NOMO-1 treated with DMSO at 0.1 percent for 48 hours (cell line): ENCODE measurements around the gene TRAPPC3.

Experiments
- DNase-seq: peaks from one replicate; lab custom pipeline; 2025; ENCODE audit not compliant: unreplicated experiment; lab: John Stamatoyannopoulos, UW

Gene TRAPPC3

DNA sequence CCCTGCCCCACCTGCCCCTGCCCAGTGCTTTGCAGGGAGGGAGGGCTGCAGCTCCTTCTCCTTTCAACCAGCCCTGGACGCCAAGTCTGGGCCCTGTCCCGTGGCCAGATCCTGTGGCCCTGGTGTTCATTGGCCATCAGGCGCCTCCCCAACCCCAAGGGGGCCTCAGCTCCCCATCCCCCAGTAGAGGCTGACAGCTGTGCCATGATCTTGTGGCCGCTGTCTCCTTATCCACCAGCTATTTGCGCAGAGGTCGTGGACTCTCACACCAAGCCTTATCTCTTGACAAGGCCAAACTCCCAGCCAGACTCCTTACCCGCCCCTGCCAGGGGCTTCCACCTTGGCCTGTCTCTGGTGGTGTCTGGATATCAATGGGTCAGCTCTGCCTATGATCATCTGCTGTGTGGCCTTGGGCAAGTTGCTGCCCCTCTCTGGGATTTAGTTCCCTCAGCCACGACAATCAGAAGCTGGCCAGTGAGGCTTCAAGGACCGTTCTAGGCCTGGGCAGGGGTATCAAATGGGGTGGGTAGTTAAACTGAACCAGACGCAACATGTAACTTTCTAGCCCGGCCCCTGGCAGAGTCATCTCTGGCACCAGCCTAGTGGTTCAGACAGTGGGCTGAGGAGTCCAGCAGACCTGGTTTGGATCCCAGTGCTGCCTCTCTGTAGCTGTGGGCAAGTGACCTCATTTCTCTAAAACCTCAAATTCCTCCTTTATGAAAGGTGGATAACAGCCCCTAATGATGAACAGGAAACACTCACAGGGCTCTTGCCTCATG lies 21.0 kb downstream of the TRAPPC3 start:
- DNase-seq: peak; percentile 41

- no peak for DNase-seq
Measured at GRCh38 chr1:36126797-36127500, 22.3 kb downstream of the TRAPPC3 start.

DNA sequence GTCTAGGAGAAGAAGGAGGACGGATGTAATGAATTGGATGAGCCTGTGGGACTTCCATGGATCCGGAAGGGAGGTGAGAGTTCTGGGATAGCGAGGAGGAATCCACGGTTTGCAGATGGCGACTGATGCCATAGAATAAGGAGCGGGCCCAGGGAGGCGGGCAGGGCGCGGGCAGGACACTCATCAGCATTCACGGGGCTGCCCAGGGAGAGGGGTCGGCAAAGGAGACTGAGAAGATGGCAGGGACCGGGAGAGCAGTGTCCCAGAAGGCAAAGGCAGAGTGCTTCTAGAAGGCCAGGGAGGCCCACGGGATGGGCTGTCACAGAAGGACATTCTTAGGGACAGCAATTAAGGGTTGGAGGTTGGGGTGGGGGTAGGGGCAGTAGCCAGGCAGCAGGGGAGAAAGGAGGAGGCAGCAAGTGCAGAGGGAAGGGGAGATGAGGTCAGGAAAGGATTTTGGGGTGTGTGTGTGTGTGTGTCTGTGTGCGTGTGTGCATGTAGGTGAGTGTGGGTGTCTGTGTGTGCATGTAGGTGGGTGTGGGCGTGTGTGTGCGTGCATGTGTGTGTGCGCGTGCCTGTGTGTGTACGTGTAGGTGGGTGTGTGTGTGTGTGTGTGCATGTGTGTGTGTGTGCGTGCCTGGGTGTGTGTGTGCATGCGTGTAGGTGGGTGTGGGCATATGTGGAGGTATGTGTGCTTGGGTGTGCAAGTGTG lies 23.1 kb downstream of the TRAPPC3 start:
- no peak for DNase-seq

GRCh38 chr1:36125129-36125991 lies 23.9 kb downstream of the TRAPPC3 start, which contains the start of gene COL8A2:
COL8A2 (minus strand) TSS chr1:36125222; CDS start chr1:36100242, 24,980 bp downstream.
- no peak for DNase-seq

GRCh38 chr1:36124404-36125128 lies 24.7 kb downstream of the TRAPPC3 start:
- no peak for DNase-seq

DNA sequence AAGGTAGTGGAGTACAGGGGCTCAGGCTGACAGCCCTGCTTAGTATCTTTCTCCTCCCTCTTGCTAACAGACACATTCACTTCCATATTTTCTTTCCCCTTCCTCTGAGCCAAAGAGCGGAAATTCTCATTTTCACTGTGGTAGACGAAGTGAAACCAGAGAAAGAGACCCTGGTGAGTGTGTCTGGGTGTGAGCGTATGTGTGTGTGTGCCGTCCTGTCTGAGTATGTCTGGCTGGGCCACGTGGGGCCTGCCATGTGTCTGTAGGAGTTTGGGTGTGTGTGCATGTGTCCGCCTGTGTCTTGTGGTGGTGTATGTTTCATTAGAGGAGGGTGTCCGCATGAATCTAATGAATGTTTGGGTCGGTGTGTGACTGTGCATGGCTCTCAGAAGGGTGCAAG lies 25.9 kb downstream of the TRAPPC3 start:
- DNase-seq: peak; percentile 84

DNA sequence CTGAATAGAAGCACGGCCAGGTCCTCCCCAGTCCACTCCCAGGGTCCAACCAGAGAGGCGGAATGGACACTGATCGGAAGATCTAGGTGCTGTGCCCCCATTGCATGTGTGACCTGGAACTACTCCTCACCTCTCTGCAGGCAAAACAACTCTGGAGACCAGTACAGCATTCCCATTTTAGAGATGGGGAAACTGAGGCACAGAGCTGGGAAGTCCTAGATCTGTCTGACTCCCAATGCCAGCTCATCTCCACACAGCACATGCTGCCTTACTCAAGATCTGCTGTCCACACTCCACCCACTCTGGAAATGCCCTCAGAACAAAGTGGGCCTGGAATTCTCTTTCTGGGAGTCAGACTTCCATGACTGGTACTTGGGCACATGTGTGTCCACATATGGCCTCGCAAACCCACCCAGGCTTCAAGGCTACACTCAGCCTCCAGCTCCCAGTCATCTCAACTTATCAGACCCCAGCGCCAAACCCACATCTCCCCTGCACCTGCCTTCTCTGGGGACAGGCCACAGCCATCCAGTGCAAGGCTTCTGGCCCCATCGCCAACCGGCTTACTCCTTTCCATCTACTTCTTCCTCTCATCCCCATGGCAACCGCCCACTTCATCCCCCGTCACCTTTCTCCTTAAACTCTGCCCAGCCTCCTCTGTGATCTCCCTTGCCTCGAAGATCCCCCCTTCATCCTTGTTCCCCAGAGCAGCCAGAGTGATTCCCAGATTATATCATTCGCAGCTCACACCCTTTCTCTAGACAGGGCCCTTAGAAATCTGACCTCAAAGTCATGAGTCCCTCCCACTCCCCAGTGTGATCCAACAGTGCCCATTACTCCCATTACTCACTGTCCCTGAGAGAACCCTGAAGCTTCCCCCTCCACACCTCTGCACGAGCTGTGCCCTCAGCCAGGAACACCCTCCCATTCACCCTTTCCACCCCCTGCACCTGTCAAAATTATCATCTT lies 26.9 kb downstream of the TRAPPC3 start:
- DNase-seq: no peak

DNA sequence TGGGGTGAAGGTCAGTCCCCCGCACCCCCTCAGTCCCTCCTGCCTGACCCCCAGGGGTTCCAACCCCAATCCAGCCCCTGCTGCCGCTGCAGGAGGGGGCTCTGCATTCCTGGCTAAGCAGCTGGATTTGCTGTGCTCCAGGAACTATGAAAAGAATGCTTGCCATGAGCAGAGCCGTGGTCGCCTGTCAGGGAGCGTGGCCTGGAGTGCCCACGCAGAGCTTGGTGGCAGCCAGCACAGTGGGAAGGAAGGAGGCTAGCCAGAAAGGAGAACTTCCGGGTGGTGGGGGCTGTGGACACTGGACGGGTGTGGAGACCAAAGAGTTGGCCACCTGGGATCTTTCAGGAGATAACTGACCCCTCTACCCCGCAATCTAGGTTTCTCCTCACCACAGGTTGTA lies 29.8 kb downstream of the TRAPPC3 start:
- DNase-seq: no peak

DNA sequence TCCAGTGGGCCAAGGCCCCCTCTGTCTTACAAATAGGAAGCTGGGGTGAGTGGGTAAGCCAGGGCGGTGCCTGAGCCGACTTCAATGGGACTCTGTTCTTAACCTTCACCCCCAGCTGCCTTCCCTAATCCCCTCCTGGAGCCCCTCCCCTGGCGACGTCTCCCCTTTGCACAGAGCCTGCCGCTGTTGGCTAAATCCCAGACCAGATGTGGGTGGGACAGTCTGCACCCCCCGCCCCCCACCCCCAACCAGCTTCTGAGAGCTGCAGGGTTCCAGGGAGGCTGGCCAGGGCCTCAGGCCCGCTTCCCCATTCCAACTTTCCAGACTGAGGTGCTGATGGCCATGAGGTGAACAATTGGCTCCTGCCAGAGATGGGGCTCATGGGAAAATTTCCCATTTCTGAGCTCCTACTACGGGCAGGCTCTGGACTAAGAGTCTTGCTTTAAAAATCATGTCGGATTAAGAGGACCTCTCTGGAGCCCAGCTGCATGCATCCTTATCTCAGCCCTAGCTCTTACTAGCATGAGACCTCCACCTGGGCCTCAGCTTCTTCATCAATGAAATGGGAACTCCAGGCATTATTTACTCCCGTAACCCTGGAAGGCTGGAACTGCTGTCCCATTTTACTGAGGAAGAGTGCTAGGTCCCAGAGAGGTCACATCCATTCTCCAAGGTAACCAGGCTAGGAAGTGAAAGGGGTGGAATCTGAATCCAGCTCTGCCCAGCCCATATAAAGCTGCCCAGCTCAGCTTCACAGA lies 30.7 kb downstream of the TRAPPC3 start:
- no peak for DNase-seq

DNA sequence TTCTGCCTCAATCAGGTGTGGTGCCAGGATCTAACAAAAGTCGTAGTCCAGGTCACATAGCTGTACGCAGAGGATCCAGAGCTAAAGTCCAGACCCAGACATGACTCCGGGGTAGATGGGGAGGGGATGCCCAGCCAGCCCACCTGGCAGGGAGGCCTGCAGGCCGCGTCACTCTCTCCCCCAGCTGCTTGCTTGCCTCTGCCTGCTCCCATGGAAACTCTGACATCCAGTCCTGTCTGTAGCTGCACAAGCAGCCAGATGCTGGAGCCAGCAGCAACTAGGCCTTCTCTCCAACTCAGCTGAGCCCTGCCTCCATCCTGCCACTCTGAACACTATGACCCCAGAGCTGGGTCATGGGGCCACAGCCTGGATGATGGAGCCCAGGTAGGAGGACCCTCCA lies 32.4 kb downstream of the TRAPPC3 start:
- no peak for DNase-seq

DNA sequence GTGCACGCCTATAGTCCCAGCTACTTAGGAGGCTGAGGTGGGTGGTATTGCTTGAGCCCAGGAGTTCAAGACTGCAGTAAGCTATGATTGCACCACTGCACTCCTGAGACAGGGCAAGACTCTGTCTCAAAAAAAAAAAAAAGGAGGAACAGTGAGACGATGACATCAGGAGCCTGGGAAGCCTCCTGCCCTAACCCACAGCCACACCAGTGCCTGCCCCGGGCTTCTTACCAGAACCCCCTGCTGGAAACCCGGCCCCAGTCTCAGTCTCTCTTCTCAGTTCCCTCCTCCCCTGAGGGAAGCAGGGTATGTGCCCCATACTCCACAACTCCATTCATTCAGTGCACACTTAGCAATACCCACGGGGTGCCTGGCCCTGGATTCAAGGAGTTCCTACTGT lies 33.4 kb downstream of the TRAPPC3 start:
- DNase-seq: peak; percentile 16

DNA sequence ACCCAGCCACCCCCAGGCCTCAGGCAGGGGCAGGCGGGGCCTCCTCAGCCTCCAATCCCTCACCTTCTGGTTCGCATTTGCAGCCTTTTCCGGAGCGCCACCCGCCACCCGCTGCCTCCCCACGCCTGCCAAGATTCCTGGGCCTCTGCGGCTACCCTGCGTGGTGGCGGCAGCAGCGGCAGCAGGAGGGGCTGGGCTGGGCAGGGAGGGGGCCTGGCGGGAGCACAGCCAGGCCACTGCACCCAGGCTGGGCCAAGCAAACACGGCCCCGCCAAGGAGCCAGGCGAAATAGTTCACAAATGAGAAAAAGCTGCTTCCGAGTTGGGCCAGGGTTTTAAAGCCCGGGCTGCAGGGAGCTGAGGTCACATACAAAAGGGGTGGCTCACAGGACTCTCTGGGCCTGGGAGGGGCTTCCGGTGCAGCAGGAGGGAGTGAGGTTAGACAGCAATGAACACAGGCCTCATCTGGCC lies 34.1 kb downstream of the TRAPPC3 start:
- DNase-seq: no peak

- no peak for DNase-seq
Measured at GRCh38 chr1:36114371-36114770, 34.9 kb downstream of the TRAPPC3 start.

GRCh38 chr1:36112823-36113222 lies 36.5 kb downstream of the TRAPPC3 start:
- DNase-seq: no peak

DNA sequence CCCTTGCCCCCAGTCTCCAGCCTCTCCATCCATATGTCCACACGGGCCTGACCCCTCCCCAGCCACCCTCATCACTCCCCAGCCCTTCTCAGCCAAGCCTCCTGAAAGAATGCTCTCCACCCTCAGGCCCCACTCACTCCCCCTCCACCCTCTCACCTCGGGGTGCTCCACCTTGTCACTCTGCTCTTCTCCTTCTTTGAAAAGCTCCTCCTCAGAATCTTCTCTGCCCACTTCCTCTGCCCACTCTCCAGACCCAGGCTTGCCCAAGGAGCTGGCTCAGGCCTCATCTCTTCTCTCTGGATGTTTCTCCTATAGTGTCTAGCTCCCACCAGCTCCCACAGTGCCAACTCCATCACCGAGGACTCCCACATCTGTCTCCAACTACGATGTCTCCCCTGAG lies 38.1 kb downstream of the TRAPPC3 start:
- no peak for DNase-seq

GRCh38 chr1:36109041-36109679 lies 40.1 kb downstream of the TRAPPC3 start:
- DNase-seq: no peak

DNA sequence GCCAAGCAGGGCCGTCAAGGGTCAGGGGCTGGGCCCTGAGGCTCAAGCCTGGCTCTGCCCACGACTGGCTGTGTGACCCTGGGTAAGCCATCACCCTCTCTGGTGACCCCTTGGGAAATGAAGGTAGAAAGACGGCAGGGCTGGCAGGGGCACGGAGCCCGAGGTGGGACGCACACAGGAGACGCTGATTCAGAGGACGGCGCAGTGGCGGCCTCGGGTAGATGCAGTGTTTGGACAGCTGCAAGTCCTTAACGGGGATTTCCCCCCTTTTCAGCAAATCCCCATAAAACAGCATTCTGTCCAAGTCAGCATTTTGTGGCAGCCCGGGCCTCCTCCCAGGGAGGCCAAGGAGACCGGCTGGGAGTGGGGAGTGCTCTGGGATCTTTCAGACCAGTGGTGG lies 41.0 kb downstream of the TRAPPC3 start:
- DNase-seq: no peak

GRCh38 chr1:36107394-36107793 lies 41.9 kb downstream of the TRAPPC3 start:
- DNase-seq: no peak
